HG03103 (cell line): ENCODE data around the gene GNA12.
A peak's percentile ranks its signal among the peaks of the same experiment; 100 is the strongest.

Experiments used
- ATAC-seq: cut with Tn5 transposase; IDR thresholded peaks from one replicate; pipeline ENCODE4 v1.9.1; 2021; ENCODE audit warnings: low read depth; ENCODE audit not compliant: unreplicated experiment

The GNA12 gene

GRCh38 chr7:2840458-2840857 lies 3.6 kb downstream of the GNA12 start:
- ATAC-seq: no peak

- peak; percentile 62 for ATAC-seq
These were observed 5.1 kb downstream of the GNA12 start for GRCh38 chr7:2838873-2839578.

GRCh38 chr7:2838451-2838850 lies 5.7 kb downstream of the GNA12 start:
- no peak for ATAC-seq

- no peak for ATAC-seq
These were observed 6.6 kb downstream of the GNA12 start for GRCh38 chr7:2837496-2837895.

GRCh38 chr7:2834748-2835441 lies 9.2 kb downstream of the GNA12 start:
- ATAC-seq: no peak

GRCh38 chr7:2833083-2833910 lies 10.8 kb downstream of the GNA12 start:
- no peak for ATAC-seq

GRCh38 chr7:2832461-2832860 lies 11.6 kb downstream of the GNA12 start:
- ATAC-seq: no peak

- no peak for ATAC-seq
These were observed 13.3 kb downstream of the GNA12 start for GRCh38 chr7:2830609-2831376.

- ATAC-seq: no peak
These were observed 15.1 kb downstream of the GNA12 start for GRCh38 chr7:2829040-2829439.

GRCh38 chr7:2826771-2827170 lies 17.3 kb downstream of the GNA12 start:
- ATAC-seq: no peak

GRCh38 chr7:2825559-2826227 lies 18.4 kb downstream of the GNA12 start:
- ATAC-seq: no peak

GRCh38 chr7:2824678-2825461 lies 19.2 kb downstream of the GNA12 start:
- no peak for ATAC-seq

GRCh38 chr7:2824026-2824677 lies 20.0 kb downstream of the GNA12 start:
- ATAC-seq: no peak

GRCh38 chr7:2823130-2823529 lies 21.0 kb downstream of the GNA12 start:
- ATAC-seq: no peak

GRCh38 chr7:2821842-2822507 lies 22.1 kb downstream of the GNA12 start:
- ATAC-seq: peak; percentile 46

GRCh38 chr7:2821161-2821841 lies 22.8 kb downstream of the GNA12 start:
- peak; percentile 46 for ATAC-seq

GRCh38 chr7:2820508-2820934 lies 23.6 kb downstream of the GNA12 start:
- no peak for ATAC-seq

- no peak for ATAC-seq
These were observed 24.1 kb downstream of the GNA12 start for GRCh38 chr7:2819954-2820397.
